K562 (cell line): ENCODE measurements around the gene PAFAH2. TPM values are rescaled to one million over a fixed set of nuclear protein-coding genes. Genes with fewer than 3 reads are reported as not detected.

ENCODE experiments used
- ADNP ChIP-seq: fragments of 200-800 bp; sonication (Bioruptor generic); IDR thresholded peaks from 2 replicates; pipeline ENCODE4 v1.6.1; 2016; ENCODE audit warnings: missing genetic modification characterization, missing compliant biosample characterization
- BCOR ChIP-seq: fragments of 450-650 bp; IDR thresholded peaks from 2 replicates; pipeline ENCODE4 v1.6.1; 2016
- BHLHE40 ChIP-seq: IDR thresholded peaks from 2 replicates; pipeline ENCODE4 v1.6.1; 2011; ENCODE audit warnings: low read length, improper control_type of control experiment
- CREM ChIP-seq: IDR thresholded peaks from 2 replicates; pipeline ENCODE4 v1.6.1; 2014; ENCODE audit warnings: antibody characterized with exemption, low read depth
- CTBP1 ChIP-seq: fragments of 450-650 bp; IDR thresholded peaks from 2 replicates; pipeline ENCODE4 v1.6.1; 2016; ENCODE audit warnings: borderline replicate concordance
- DPF2 ChIP-seq: fragments of 450-650 bp; IDR thresholded peaks from 2 replicates; pipeline ENCODE4 v1.6.1; 2016
- JUND ChIP-seq, 2 experiments: IDR thresholded peaks; 2 replicates in 1 of 2; 3 replicates in 1 of 2; pipeline ENCODE4 v1.6.1; 2011; ENCODE audit warnings: borderline replicate concordance in 2 of 2, low read depth in 2 of 2, low read length in 2 of 2, improper control_type of control experiment in 1 of 2, missing biosample characterization in 1 of 2, missing genetic modification characterization in 1 of 2, missing genetic modification reagents in 1 of 2
- KDM1A ChIP-seq, 2 experiments: fragments of 450-650 bp; IDR thresholded peaks; 2 replicates each; pipeline ENCODE4 v1.6.1; 2016; ENCODE audit warnings: mild to moderate bottlenecking in 2 of 2
- MEIS2 ChIP-seq: fragments of 450-650 bp; IDR thresholded peaks from 2 replicates; pipeline ENCODE4 v1.6.1; 2014; ENCODE audit warnings: mild to moderate bottlenecking; ENCODE audit not compliant: partially characterized antibody
- PHF21A ChIP-seq: fragments of 450-650 bp; IDR thresholded peaks from 2 replicates; pipeline ENCODE4 v1.6.1; 2017; ENCODE audit warnings: low read depth, borderline replicate concordance
- RCOR1 ChIP-seq, 2 experiments: IDR thresholded peaks; 2 replicates each; pipeline ENCODE4 v1.6.1; 2012; ENCODE audit warnings: low read depth in 2 of 2, low read length in 2 of 2, borderline replicate concordance in 1 of 2, improper control_type of control experiment in 1 of 2
- SMARCA4 ChIP-seq: fragments of 450-650 bp; IDR thresholded peaks from 2 replicates; pipeline ENCODE4 v1.6.1; 2016
- SP2 ChIP-seq: IDR thresholded peaks from 2 replicates; pipeline ENCODE4 v1.6.1; 2011; ENCODE audit warnings: mild to moderate bottlenecking, low read depth, low read length, moderate library complexity; ENCODE audit not compliant: poor library complexity, severe bottlenecking; ENCODE audit errors: extremely low read depth
- SPI1 ChIP-seq: IDR thresholded peaks from 2 replicates; pipeline ENCODE4 v1.6.1; 2011; ENCODE audit warnings: low read depth, low read length, control low read depth, borderline replicate concordance
- VEZF1 ChIP-seq: fragments of 200-800 bp; sonication (Bioruptor generic); IDR thresholded peaks from 2 replicates; pipeline ENCODE4 v1.6.1; 2017; ENCODE audit warnings: missing genetic modification characterization, missing compliant biosample characterization
- ZNF184 ChIP-seq: sonication (generic); formaldehyde crosslinking; IDR thresholded peaks from 2 replicates; pipeline ENCODE4 v1.5.0; 2020; ENCODE audit warnings: missing genetic modification reagents
- polyA plus RNA-seq, 8 experiments: library from polyadenylated mRNA; depleted of rRNA in 4 of 8; stranded (reverse) in 5 of 8; unstranded in 3 of 8; fragments of >200 nt; fragmentation: Nextera tagmentation in 2 of 8; fragmentation: Illumina TruSeq in 1 of 8; extraction: Ambion mirVana in 2 of 8; extraction: Trizol in 1 of 8; gene quantifications; 2 replicates each; pipeline versions ENCODE4 v1.2.1 to v1.2.3, GENCODE V29; 2011 to 2014; ENCODE audit warnings: inconsistent platforms in 1 of 8, missing spikeins in 1 of 8
- total RNA-seq, 7 experiments: library from RNA; depleted of rRNA in 6 of 7; stranded (reverse); fragments of >200 nt in 6 of 7; fragmentation: Illumina TruSeq in 2 of 7; extraction: Trizol in 2 of 7; gene quantifications; 2 replicates each; pipeline versions ENCODE4 v1.2.1 to v1.2.3, GENCODE V29; 2011 to 2021; ENCODE audit warnings: low replicate concordance in 1 of 7
- TF ChIP-seq, protein P1 (sequence below), 2 experiments: fragments of 450-650 bp; IDR thresholded peaks; 2 replicates each; pipeline ENCODE4 v1.6.1; 2016; ENCODE audit warnings: mild to moderate bottlenecking in 2 of 2, borderline replicate concordance in 1 of 2, low read depth in 1 of 2, moderate library complexity in 1 of 2

The PAFAH2 gene
- total and polyA plus RNA-seq, 9 of the 15 experiments (the other 6 are each of a cell fraction or from before 2014, with no cell fraction given), result 4.2 to 10.9 (median 6.8) TPM

GRCh38 chr1:26027716-26028489, 30.0 kb upstream of the PAFAH2 start (continued):
- TF ChIP-seq RCOR1 (IDR thresholded peaks at IDR 0.05; ENCODE audit: borderline replicate concordance in 1 of 2, low read depth in 2 of 2, low read length in 2 of 2) (peak in 1 of 2 experiments; percentile 52; a peak in 1 of 4 replicates), ADNP (tag) (0 out of 2 replicates have a peak, but pooled peaks have one; percentile 14), CREM (0 out of 2 replicates have a peak, but pooled peaks have one; percentile 18), SMARCA4 (0 out of 2 replicates have a peak, but pooled peaks have one; percentile 24), DPF2 (peak; percentile 42; the same call in 1 of the 2 replicates), SP2 (no peak), KDM1A (IDR thresholded peaks at IDR 0.05) (peak in 1 of 2 experiments; percentile 38; a peak in 2 of 4 replicates), SPI1 (peak; percentile 71), JUND (IDR thresholded peaks at IDR 0.05; ENCODE audit: borderline replicate concordance, low read depth, low read length) (peak; percentile 32; the same call in 1 of the 2 replicates), JUND (tag; IDR thresholded peaks at IDR 0.05; ENCODE audit: borderline replicate concordance, low read depth, low read length) (no peak; the same call in 2 of the 3 replicates), CTBP1 (0 out of 2 replicates have a peak, but pooled peaks have one; percentile 12), BHLHE40 (peak; percentile 27; the same call in 1 of the 2 replicates), MEIS2 (peak; percentile 59), ZNF184 (CRISPR knock-in tag) (peak; percentile 89), PHF21A (no peak), VEZF1 (CRISPR knock-in tag) (peak; percentile 31; the same call in 1 of the 2 replicates), BCOR (peak; percentile 72)
- TF ChIP-seq, protein P1, sequence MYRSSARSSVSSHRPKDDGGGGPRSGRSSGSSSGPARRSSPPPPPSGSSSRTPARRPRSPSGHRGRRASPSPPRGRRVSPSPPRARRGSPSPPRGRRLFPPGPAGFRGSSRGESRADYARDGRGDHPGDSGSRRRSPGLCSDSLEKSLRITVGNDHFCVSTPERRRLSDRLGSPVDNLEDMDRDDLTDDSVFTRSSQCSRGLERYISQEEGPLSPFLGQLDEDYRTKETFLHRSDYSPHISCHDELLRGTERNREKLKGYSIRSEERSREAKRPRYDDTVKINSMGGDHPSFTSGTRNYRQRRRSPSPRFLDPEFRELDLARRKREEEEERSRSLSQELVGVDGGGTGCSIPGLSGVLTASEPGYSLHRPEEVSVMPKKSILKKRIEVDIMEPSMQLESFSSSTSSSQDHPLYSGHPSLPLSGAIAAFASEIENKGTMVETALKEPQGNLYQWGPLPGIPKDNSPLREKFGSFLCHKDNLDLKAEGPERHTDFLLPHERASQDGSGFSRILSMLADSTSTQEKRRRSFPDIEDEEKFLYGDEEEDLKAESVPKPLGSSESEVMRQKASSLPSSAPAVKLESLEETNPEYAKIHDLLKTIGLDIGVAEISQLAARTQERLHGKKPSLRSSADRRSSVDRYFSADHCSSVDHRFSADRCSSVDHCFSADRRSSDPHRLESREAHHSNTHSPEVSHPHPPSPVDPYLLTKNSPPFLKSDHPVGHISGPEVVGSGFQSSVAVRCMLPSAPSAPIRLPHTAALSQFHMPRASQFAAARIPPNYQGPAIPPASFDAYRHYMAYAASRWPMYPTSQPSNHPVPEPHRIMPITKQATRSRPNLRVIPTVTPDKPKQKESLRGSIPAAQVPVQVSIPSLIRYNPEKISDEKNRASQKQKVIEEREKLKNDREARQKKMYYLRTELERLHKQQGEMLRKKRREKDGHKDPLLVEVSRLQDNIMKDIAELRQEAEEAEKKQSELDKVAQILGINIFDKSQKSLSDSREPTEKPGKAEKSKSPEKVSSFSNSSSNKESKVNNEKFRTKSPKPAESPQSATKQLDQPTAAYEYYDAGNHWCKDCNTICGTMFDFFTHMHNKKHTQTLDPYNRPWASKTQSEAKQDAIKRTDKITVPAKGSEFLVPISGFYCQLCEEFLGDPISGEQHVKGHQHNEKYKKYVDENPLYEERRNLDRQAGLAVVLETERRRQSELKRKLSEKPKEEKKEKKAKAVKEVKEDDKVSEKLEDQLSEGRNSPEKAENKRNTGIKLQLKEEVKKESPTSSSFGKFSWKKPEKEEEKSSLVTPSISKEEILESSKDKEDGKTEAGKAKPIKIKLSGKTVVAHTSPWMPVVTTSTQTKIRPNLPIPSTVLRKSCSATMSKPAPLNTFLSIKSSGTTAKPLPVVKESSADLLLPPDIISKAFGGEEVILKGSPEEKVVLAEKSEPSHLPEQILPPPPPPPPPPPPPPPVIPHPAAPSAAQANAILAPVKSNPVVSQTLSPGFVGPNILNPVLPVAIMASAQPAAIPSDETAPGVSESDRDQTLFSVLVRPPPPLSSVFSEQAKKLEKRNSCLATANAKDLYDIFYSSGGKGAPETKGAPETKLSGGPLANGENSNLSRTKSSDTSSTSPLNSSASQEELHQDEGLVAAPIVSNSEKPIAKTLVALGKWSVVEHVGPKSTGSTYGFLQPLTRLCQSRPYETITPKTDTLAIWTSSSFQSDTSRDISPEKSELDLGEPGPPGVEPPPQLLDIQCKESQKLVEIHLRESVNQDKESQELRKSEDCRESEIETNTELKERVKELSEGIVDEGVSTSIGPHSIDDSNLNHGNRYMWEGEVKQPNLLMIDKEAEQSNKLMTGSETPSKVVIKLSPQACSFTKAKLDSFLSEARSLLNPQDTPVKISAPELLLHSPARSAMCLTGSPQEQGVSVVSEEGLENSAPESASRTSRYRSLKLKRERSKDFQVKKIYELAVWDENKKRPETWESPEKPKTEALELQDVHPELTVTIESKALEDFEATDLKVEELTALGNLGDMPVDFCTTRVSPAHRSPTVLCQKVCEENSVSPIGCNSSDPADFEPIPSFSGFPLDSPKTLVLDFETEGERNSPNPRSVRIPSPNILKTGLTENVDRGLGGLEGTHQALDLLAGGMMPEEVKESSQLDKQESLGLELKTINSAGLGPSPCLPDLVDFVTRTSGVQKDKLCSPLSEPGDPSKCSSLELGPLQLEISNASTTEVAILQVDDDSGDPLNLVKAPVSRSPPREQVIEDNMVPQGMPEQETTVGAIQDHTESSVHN (IDR thresholded peaks at IDR 0.05; ENCODE audit: borderline replicate concordance in 1 of 2, low read depth in 1 of 2), result no peak
